H9 (cell line): Measurements from ENCODE around the gene MICOS13. TPM values are rescaled to one million over a fixed set of nuclear protein-coding genes. Genes with fewer than 3 reads are reported as not detected.

Experiments used
- DNase-seq: peaks from one replicate; pipeline ENCODE4 v3.0.0-alpha.2; 2017
- H2AFZ ChIP-seq: one replicate; pipeline ENCODE4 v1.6.1; 2013; ENCODE audit warnings: mild to moderate bottlenecking, low read length, control low read depth, moderate library complexity
- H2AK5ac ChIP-seq: 2 replicates; pipeline ENCODE4 v1.6.1; 2013; ENCODE audit warnings: low read length, control low read depth, mixed read lengths; ENCODE audit not compliant: insufficient read length
- H2BK120ac ChIP-seq: one replicate; pipeline ENCODE4 v1.6.1; 2013; ENCODE audit warnings: low read depth, mild to moderate bottlenecking, low read length, control low read depth, inconsistent platforms; ENCODE audit not compliant: poor library complexity, severe bottlenecking
- H2BK12ac ChIP-seq: 2 replicates; pipeline ENCODE4 v1.6.1; 2013; ENCODE audit warnings: low read length, control low read depth, mixed read lengths, low read depth; ENCODE audit not compliant: insufficient read length
- H2BK15ac ChIP-seq: 2 replicates; pipeline ENCODE4 v1.6.1; 2013; ENCODE audit warnings: low read depth, low read length, control low read depth
- H2BK20ac ChIP-seq: one replicate; pipeline ENCODE4 v1.6.1; 2013; ENCODE audit warnings: low read depth, mild to moderate bottlenecking, low read length, control low read depth, inconsistent platforms; ENCODE audit not compliant: poor library complexity, severe bottlenecking
- H2BK5ac ChIP-seq: 2 replicates; pipeline ENCODE4 v1.6.1; 2013; ENCODE audit warnings: low read length, control low read depth, mixed read lengths; ENCODE audit not compliant: insufficient read length
- H3K14ac ChIP-seq: 2 replicates; pipeline ENCODE4 v1.6.1; 2013; ENCODE audit warnings: low read length, control low read depth; ENCODE audit not compliant: insufficient read depth
- H3K18ac ChIP-seq: 2 replicates; pipeline ENCODE4 v1.6.1; 2013; ENCODE audit warnings: low read depth, mild to moderate bottlenecking, mixed read lengths, low read length, control low read depth; ENCODE audit not compliant: insufficient read length
- H3K23ac ChIP-seq: 2 replicates; pipeline ENCODE4 v1.6.1; 2013; ENCODE audit warnings: low read length, control low read depth, mixed read lengths, low read depth; ENCODE audit not compliant: insufficient read length
- H3K23me2 ChIP-seq: 2 replicates; pipeline ENCODE4 v1.6.1; 2013; ENCODE audit warnings: low read depth, mild to moderate bottlenecking, mixed read lengths, low read length, control low read depth; ENCODE audit not compliant: insufficient read length, poor library complexity, severe bottlenecking
- H3K27ac ChIP-seq: 2 replicates; pipeline ENCODE4 v1.5.1; 2013; ENCODE audit warnings: low read length, control low read depth, mixed read lengths, low read depth; ENCODE audit not compliant: insufficient read length
- H3K27me3 ChIP-seq: 2 replicates; pipeline ENCODE4 v1.6.1; 2013; ENCODE audit warnings: low read length, control low read depth, inconsistent platforms; ENCODE audit not compliant: insufficient read depth
- H3K4ac ChIP-seq: 2 replicates; pipeline ENCODE4 v1.6.1; 2013; ENCODE audit warnings: low read depth, mild to moderate bottlenecking, control low read depth, inconsistent platforms, low read length, moderate library complexity
- H3K4me1 ChIP-seq: 2 replicates; pipeline ENCODE4 v1.6.1; 2013; ENCODE audit warnings: low read length, control low read depth, inconsistent platforms; ENCODE audit not compliant: insufficient read depth
- H3K4me2 ChIP-seq: 2 replicates; pipeline ENCODE4 v1.6.1; 2013; ENCODE audit warnings: low read length, control low read depth, mixed read lengths; ENCODE audit not compliant: insufficient read length, insufficient read depth
- H3K56ac ChIP-seq: 2 replicates; pipeline ENCODE4 v1.6.1; 2013; ENCODE audit warnings: low read depth, mild to moderate bottlenecking, mixed read lengths, low read length, control low read depth; ENCODE audit not compliant: insufficient read length
- H3K79me1 ChIP-seq: 2 replicates; pipeline ENCODE4 v1.6.1; 2013; ENCODE audit warnings: low read depth, mild to moderate bottlenecking, moderate library complexity, low read length, control low read depth, inconsistent platforms; ENCODE audit not compliant: insufficient read depth, poor library complexity, severe bottlenecking
- H3K79me2 ChIP-seq: 2 replicates; pipeline ENCODE4 v1.6.1; 2013; ENCODE audit warnings: low read length, control low read depth, inconsistent platforms; ENCODE audit not compliant: insufficient read depth
- H3K9ac ChIP-seq: 2 replicates; pipeline ENCODE4 v1.6.1; 2013; ENCODE audit warnings: low read length, control low read depth, mixed read lengths; ENCODE audit not compliant: insufficient read length; ENCODE audit errors: extremely low read depth
- H3K9me3 ChIP-seq: one replicate; pipeline ENCODE4 v1.6.1; 2013; ENCODE audit warnings: low read depth, low read length, inconsistent platforms; ENCODE audit not compliant: control insufficient read depth
- H3T11ph ChIP-seq: one replicate; pipeline ENCODE4 v1.6.1; 2013; ENCODE audit warnings: mild to moderate bottlenecking, low read length, control low read depth, inconsistent platforms
- H4K20me1 ChIP-seq: one replicate; pipeline ENCODE4 v1.6.1; 2013; ENCODE audit not compliant: control insufficient read depth, insufficient read length, insufficient read depth
- H4K5ac ChIP-seq: 2 replicates; pipeline ENCODE4 v1.6.1; 2013; ENCODE audit warnings: low read depth, mild to moderate bottlenecking, mixed read lengths, low read length, control low read depth; ENCODE audit not compliant: insufficient read length
- H4K8ac ChIP-seq: replicated peaks from 2 replicates; pipeline ENCODE4 v1.6.1; 2013; ENCODE audit warnings: low read length, control low read depth, mixed read lengths, low read depth; ENCODE audit not compliant: insufficient read length
- H4K91ac ChIP-seq: 2 replicates; pipeline ENCODE4 v1.6.1; 2013; ENCODE audit warnings: low read depth, mild to moderate bottlenecking, moderate library complexity, mixed read lengths, low read length, control low read depth; ENCODE audit not compliant: insufficient read length
- H3K27ac Mint-ChIP-seq, 3 experiments: 2 replicates in 2 of 3; 3 replicates in 1 of 3; pipeline ENCODE4 v1.8.0; 2020 to 2021; ENCODE audit warnings: mixed read lengths in 3 of 3, mild to moderate bottlenecking in 1 of 3, moderate library complexity in 1 of 3
- H3K27me3 Mint-ChIP-seq: 2 replicates; pipeline ENCODE4 v1.8.0; 2021; ENCODE audit warnings: low read depth, mild to moderate bottlenecking, moderate library complexity, mixed read lengths
- H3K36me3 Mint-ChIP-seq, 3 experiments: 2 replicates in 2 of 3; 3 replicates in 1 of 3; pipeline ENCODE4 v1.8.0; 2020 to 2021; ENCODE audit warnings: low read depth in 3 of 3, mixed read lengths in 3 of 3; ENCODE audit not compliant: insufficient read depth in 1 of 3
- H3K4me1 Mint-ChIP-seq, 2 experiments: 2 replicates each; pipeline ENCODE4 v1.8.0; 2020; ENCODE audit warnings: mixed read lengths in 2 of 2
- H3K4me3 Mint-ChIP-seq, 2 experiments: 2 replicates in 1 of 2; 3 replicates in 1 of 2; pipeline ENCODE4 v1.8.0; 2020 to 2021; ENCODE audit warnings: mild to moderate bottlenecking in 2 of 2, mixed read lengths in 2 of 2, moderate library complexity in 1 of 2
- H3K9me3 Mint-ChIP-seq, 2 experiments: 2 replicates in 1 of 2; 3 replicates in 1 of 2; pipeline ENCODE4 v1.8.0; 2020; ENCODE audit warnings: mild to moderate bottlenecking in 2 of 2, mixed read lengths in 2 of 2, moderate library complexity in 1 of 2
- WGBS: extraction: QIAGEN DNeasy Blood & Tissue Kit; methylation state at CpG from one replicate; pipeline ENCODE4 v1.1.7; 2013; ENCODE audit warnings: missing lambda C conversion rate, low lambda C conversion rate, mixed read lengths; ENCODE audit not compliant: insufficient read length; ENCODE audit errors: extremely low coverage; 5-methylcytosine and 5-hydroxymethylcytosine counted together
- total RNA-seq: library from RNA; stranded (reverse); gene quantifications from 2 replicates; pipeline ENCODE4 v1.2.1, GENCODE V29; 2021
- TF ChIP-seq, protein P1 (sequence below): fragments of 200-600 bp; sonication (generic); conservative IDR thresholded peaks from 3 replicates; pipeline ENCODE4 v1.8.0; 2021; ENCODE audit warnings: antibody characterized with exemption, mild to moderate bottlenecking

The MICOS13 gene
- total RNA-seq, 1 experiment from 2014 or later: 23.8 TPM

DNA sequence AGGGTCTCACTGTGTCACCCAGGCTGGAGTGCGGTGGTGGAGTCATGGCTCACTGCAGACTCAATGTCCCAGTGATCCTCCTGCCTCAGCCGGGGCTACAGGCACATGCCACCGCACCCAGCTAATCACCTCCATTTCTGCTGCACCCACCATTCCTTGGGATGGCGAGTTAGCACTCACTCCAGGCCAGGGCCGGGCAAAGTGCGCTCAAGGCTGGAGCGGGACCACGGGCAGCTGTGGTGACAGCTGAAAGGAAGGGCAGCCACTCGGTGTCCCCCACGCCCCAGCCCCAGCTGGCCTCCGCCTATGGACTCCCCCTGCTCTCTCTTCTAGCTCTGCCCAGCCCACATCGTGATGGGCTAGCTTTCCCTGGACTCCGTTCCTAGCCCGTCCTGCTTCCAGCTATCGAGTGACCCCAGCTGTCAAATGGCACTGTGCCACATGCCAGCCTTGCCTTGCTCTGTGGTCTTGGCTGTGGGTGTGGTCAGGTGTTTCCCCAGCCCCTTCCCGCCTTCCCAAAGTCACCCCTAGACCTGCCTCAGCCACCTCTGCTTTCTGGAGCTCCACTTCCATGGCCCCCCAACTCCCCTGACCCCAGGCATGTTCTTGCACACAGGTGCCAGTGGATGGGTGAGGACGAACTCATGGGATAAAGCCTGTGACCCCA lies 4.1 kb downstream of the MICOS13 start:
- Histone ChIP-seq H3K27ac (no peak overlapping the region), H4K8ac (no peak overlapping the region), H3K27me3 (no peaks in the 10 kb centered on the region), H3K79me1 (no peaks in the 10 kb centered on the region), H3T11ph (no peak overlapping the region), H3K9ac (no peak overlapping the region), H2BK5ac (no peak overlapping the region), H4K5ac (no peak overlapping the region), H3K4me1 (no peaks in the 10 kb centered on the region; the same call in 1 of the 2 replicates), H3K14ac (no peak overlapping the region; the same call in 1 of the 2 replicates), H3K23ac (no peak overlapping the region), H2BK20ac (no peak overlapping the region), H3K9me3 (no peaks in the 10 kb centered on the region), H2AK5ac (no peak overlapping the region), H4K20me1 (no peaks in the 10 kb centered on the region), H3K23me2 (peaks cover 8% of the 10 kb centered on the region), H3K56ac (no peak overlapping the region), H2BK15ac (no peak overlapping the region), H3K4me2 (no peak overlapping the region), H2AFZ (no peak overlapping the region), H3K4ac (no peak overlapping the region), H2BK12ac (no peak overlapping the region), H4K91ac (no peak overlapping the region), H2BK120ac (no peak overlapping the region), H3K79me2 (no peaks in the 10 kb centered on the region), H3K18ac (no peak overlapping the region)
- TF ChIP-seq, protein P1, sequence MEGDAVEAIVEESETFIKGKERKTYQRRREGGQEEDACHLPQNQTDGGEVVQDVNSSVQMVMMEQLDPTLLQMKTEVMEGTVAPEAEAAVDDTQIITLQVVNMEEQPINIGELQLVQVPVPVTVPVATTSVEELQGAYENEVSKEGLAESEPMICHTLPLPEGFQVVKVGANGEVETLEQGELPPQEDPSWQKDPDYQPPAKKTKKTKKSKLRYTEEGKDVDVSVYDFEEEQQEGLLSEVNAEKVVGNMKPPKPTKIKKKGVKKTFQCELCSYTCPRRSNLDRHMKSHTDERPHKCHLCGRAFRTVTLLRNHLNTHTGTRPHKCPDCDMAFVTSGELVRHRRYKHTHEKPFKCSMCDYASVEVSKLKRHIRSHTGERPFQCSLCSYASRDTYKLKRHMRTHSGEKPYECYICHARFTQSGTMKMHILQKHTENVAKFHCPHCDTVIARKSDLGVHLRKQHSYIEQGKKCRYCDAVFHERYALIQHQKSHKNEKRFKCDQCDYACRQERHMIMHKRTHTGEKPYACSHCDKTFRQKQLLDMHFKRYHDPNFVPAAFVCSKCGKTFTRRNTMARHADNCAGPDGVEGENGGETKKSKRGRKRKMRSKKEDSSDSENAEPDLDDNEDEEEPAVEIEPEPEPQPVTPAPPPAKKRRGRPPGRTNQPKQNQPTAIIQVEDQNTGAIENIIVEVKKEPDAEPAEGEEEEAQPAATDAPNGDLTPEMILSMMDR: no peak
- Mint-ChIP-seq H3K4me3 (no peak overlapping the region), H3K27ac (peak overlapping the region in 2 of 3 experiments; percentile 78 to 91; a peak in 3 of 7 replicates), H3K27me3 (peaks cover 3% of the 10 kb centered on the region; the same call in 1 of the 2 replicates), H3K9me3 (no peaks in the 10 kb centered on the region; a peak in 1 of 5 replicates), H3K36me3 (peaks cover 6 to 22% (median 9%) of the 10 kb centered on the region in 3 experiments; a peak in 5 of 7 replicates), H3K4me1 (peaks cover 10 to 18% of the 10 kb centered on the region in 2 experiments)
- no CpG with 5 or more reads among the region's 17 CpGs for WGBS
- no peak for DNase-seq
